GM18861 (cell line): ENCODE measurements around the gene ZBTB5.
A peak's percentile ranks its signal among the peaks of the same experiment; 100 is the strongest.
"Not testable (repeated sequence)": the region's sequence is repeated elsewhere in the genome, so short reads cannot be mapped to it uniquely, and the experiment has no call there.

ENCODE experiments used
- ATAC-seq: cut with Tn5 transposase; IDR thresholded peaks from one replicate; pipeline ENCODE4 v1.9.1; 2021; ENCODE audit not compliant: unreplicated experiment

The ZBTB5 gene, protein sequence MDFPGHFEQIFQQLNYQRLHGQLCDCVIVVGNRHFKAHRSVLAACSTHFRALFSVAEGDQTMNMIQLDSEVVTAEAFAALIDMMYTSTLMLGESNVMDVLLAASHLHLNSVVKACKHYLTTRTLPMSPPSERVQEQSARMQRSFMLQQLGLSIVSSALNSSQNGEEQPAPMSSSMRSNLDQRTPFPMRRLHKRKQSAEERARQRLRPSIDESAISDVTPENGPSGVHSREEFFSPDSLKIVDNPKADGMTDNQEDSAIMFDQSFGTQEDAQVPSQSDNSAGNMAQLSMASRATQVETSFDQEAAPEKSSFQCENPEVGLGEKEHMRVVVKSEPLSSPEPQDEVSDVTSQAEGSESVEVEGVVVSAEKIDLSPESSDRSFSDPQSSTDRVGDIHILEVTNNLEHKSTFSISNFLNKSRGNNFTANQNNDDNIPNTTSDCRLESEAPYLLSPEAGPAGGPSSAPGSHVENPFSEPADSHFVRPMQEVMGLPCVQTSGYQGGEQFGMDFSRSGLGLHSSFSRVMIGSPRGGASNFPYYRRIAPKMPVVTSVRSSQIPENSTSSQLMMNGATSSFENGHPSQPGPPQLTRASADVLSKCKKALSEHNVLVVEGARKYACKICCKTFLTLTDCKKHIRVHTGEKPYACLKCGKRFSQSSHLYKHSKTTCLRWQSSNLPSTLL

DNA sequence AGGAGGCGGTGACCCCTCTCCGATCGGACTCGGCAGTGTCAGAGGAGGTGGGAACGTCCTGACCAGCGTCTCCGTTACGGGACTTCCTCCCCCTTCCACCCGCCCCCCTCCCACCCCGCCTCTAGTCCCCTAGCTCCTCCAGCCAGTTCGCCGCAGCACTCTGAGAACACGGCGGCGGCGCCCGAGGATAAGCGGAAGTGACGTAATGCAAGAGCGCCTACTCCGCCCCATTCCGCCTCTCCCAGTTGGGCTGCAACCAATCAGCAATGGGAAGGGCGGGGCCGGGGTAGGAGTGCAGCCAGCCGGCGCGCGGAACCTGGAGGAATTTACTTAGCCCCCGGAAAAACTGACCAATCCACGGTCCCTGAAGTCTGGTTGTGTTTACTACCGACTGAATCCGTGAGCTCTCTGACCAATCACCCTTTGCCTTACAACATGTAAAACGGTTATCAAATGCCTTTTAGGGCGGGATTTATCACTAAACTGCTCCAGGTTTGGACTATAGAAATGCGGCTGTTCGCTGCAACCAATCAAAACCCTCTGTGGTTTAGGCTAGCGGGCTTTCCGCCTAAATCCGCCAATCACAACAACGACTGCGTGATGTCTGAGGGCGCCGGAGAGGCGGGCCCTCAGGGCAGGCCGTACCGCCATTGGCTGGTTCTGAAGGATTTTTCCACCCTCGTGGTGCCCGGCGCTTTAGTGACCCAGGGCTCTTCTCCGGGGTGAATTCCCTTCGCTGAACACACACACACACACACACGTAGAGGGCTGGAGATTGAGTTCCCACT is at the start of gene ZBTB5:
ZBTB5 (minus strand) TSS at position 202 of the 788 bp plus-strand sequence. CDS start 22,899 bp downstream, outside the sequence.
- peak; percentile 77 for ATAC-seq

DNA sequence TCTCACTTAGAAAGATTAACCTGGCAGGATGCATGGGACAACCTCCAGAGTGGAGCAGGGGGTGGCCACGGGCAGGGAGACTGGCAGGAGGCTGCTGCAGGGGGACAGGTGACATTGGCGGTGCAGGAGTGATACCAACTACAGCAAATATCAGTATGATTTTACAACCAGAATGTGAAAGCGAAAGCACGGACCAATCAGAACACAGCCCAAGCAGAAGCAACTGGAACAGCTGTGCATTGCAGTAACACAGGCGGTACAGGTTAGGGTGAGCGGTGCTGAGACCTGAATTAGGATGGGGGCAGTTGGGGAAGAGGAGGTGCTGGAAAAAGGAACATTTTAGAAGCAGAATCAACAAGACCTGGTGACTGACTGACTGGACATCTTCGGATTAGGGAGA is 49.7 kb upstream of the ZBTB5 start:
- ATAC-seq: no peak

DNA sequence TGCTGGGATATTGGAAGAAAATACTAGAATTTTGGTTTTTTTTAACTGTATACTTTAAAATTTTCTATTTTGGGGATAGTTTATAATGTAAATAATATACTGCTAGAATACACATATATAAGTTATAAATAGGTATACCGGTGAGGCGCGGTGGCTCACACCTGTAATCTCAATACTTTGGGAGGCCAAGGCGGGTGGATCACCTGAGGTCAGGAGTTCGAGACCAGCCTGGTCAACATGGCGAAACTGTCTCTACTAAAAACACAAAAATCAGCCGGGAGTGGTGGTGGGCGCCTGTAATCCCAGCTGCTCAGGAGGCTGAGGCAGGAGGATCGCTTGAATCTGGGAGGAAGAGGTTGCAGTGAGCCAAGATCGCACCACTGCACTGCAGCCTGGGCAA is 49.2 kb upstream of the ZBTB5 start:
- not testable (repeated sequence) for ATAC-seq

DNA sequence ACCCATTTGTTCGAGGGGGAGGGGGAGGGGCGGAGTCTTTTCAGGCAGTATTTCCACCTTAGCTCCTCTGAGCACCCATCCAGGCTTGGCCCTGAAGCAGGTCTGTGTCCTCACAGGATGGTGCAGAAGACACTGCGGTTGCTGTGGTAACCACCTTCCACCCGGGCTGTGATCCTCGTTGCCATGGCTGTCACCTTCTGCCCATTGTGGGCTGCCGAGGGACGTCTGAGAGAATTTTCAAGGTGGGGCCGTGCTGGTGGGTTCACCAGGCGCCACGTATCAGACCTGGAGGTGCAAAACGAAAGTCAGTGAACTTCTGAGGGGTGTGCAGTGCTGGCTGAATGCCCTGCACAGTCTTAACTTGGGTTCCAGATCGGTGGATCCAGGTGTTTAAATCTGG is 47.2 kb upstream of the ZBTB5 start:
- ATAC-seq: no peak

DNA sequence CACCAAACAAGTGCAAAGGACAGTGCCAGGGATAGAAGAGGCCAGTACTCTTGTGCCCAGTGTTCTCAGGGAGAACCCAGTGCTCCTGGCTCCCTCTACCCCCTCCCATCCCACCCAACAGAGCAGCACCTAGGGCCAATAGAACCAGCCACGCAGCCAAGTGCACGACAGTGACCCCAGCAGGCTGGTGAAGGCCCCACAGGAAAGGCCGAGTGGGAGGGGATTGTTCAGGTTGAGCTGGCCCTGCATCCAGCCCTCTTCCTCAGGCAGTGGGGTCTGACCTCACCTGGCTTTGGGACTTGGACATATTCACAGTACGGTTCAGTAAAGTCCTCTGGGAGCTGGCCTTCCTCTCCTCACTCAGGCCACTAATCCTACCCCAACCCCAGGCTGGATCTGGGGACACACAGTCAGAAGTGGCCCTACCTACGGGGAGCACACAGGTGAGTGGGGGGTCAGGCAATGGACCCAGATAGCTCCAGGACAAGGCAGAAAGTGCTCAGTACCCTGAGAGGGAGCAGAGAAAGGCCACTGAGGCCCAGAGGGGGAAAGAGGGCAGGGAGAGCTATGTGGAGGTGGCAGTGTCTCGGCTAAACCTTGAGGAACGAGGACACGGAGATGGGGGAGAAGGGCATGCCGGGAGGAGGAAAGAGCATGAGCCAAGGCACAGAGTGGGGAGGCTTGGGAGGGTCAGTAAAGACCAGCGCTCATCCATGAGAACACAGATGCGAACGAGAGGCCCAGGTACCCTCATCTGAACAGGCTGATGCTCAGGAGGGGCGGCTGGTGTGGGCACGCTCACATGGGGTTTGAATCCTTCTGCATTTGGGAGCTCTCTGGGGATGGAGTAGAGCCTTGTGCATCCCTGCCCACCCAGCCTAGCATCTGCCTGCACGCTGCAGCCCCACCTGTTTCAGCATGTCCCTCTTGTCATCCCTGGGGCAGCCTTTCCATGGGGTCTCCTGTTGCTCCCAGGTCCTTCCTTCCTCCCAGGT is 46.1 kb upstream of the ZBTB5 start:
- ATAC-seq: no peak

DNA sequence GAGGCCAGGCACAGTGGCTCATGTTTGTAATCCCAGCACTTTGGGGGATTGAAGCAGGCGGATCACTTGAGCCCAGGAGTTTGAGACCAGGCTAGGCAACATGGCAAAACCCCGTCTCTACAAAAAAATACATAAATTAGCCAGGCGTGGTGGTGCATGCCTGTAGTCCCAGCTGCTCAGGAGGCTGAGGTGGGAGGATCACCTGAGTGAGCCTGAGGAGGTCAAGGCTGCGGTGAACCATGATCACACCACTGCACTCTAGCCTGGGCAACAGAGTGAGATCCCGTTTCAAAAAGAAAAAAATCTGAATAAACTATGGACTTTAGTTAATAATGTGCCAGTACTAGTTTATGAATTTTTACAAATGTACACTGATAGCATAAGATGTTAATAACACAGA is 44.8 kb upstream of the ZBTB5 start:
- not testable (repeated sequence) for ATAC-seq

DNA sequence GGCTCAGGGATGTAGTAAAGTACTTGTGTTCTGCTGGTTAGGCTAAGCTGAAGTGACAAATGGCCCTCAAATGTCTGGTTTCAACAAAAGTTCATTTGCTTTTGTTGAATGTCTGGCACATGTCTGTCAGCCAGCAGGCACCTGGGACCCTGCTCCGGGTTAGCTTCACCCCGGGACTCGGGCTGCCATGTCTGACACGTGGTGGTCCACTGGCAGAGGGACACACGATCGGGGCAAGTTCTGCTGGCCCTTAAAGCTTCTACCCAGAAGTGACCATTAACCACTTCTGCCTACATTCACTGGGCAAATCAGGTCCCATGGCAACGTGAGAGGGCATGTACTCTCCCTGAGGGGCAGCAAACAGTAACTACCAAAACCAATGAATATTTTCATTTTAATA is 44.3 kb upstream of the ZBTB5 start:
- ATAC-seq: no peak

DNA sequence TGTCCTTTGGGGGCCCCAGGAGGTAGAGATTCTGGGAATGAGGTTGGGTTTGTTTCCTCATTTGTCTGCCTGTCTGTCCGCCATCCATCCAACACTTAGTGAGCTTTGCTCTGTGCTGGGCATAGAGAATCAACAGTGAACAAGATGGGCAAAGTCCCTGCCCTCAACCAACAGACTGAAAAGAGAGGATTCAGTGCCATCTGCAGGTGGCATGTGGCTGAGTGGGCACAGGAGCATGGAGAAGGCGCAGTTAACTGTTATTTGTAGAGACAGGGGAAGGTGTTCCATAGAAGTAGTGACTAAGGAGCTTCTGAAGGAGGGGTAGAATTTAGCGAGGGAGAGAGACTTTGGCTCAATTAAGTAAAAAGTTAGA is 43.6 kb upstream of the ZBTB5 start:
- no peak for ATAC-seq

DNA sequence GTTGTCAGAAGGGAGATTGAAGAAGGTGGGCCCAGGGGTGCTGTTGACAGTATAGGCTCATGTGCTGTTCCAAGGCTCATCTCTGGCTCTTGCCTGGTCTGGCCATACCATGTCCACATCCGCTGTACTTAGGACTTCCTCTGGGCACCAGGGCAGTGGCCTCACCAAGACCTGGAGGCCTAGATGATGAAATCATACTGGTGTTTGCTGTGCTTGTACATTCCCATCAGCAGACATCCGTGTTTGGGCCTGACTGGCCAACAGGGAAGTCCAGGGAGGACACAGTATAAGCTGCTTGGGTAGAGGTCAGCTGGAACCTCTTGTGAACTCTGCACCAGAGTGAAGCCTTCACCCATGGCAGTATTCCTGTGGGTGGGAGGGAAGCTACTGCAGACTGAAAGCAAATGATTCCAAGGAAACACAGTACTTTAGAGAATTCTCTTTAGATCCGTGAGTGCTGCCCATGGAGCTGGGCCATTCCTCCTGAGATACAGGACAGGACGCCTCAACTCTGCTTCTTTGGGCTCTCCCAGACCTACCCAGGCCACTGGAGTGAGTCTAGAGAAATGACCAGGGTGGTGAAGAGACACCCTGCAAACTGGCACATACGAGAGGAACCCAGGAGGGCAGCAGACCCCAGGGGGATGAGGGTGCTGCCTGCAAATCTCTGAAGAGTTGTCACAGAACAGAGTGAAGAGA is 43.0 kb upstream of the ZBTB5 start:
- ATAC-seq: no peak

DNA sequence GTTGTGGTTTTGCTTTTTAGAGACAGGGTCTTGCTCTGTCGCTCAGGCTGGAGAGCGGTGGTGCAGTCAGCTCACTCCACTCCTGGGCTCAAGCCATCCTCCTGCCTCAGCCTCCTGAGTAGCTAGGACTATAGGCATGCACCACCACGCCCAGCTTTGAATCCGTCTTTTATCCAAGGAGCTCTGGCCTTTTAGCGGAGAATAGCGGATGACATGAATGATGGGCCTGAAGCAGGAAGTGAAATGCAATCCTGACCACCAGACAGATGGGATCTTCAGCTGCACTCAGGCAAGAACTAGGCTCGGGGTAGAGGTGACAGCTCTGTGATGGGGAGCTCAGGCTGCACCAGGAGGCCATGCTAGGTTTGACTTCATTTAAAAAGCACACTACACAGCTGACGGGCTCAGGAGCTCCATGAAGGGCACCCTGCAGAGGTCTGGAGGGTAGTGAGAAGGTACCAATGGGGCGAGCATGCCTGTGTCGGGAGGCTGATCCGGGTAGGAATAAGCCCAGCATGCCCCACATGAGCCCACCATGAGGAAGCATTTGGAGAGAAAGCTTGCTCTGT is 42.4 kb upstream of the ZBTB5 start:
- ATAC-seq: no peak

DNA sequence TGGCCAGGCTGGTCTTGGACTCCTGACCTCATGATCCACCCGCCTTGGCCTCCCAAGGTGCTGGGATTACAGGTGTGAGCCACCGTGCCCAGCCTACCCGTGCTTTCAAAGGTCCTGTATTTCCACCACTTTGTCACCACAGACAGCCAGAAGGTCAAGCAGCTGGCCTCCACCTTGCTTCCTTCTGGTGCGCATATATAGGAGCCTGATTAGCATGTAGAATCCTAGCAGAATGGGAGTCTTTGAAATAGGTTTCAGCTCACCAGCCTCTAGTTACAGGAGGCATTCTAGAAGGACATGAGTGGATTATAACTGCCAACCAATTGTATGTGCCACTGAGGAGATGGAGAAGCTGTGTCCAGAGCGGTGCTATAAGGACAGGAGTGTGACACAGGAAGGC is 39.4 kb upstream of the ZBTB5 start:
- ATAC-seq: no peak

DNA sequence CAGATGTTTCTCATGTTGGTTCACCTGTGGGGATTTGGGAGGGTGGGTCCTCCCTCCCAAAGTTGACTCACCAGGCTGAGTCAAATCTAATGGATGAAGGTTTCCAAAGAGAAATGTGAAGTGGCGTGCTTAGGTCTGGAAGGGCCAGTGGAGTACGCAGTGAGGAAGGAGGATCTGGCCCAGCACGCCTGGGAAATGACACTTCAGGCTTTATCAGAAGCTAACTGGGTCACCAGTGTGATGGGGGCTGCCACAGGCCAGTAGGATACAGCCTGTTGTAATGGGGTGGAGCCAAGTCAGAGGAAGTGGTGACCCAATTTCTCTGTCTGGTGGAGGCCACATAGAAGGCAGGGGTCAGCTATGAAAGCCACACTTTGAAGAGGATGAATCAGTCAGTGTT is 38.5 kb upstream of the ZBTB5 start:
- ATAC-seq: no peak

DNA sequence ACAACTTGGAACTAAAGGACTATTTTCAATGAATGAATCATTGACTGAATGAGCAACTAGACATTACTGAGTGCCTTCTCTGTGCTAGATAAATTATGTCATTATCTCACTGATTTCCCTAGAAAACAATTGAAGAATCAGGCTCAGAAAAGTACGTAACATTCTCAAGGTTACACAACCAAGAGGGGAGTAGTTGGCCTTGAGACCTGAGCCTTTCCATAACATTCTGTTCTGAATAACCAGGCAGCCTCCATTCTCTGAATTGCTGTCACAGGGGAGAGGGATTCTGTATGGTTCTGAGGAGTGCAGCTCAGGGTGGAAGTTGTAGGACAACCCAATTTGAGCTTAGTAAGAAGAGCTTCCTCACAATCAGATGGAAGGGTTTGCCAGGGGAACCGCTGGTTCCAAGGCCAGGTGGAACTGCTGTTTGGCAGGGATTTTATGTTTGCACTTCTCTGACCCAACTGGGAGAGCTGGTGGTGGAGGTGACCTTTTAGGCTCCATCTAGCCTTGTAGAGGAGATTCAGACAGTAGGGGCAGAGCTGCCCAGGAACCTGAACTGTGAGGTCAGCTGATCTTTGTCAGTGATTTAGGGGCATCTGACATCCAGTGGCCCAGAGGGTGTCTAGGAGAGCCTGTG is 36.8 kb upstream of the ZBTB5 start:
- no peak for ATAC-seq

DNA sequence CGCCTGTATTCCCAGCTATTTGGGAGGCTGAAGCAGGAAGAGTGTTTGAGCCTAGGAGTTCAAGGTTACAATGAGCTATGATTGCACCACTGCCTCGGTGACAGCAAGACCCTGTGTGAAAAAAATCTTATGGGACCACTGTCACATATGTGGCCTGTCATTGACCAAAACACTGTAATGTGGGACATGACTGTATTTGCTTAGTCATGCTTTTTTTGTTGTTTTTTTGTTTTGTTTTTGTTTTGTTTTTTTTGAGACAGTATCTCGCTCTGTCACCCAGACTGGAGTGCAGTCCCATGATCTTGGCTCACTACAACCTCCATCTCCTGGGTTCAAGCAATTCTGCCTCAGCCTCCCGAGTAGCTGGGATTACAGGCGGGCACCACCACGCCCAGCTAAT is 34.0 kb upstream of the ZBTB5 start:
- ATAC-seq: no peak

DNA sequence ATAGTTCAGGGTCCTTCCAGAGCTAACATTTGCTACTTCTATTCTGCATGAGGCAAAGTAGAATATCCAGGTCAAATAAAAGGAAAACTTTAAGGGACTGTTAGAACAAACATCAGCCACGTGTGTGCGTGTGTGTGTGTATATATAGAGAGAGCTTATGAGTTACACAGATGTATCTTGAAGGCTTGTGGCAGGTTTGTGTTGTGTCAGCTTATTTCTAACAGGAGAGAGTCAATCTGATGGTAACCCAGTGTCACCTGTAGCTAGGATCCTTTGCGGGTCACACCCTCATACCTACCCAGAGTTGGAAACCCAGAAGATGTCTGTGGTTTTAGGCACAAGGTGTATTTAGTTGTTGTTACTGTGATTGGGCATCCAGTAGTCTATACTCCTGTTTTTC is 33.2 kb upstream of the ZBTB5 start:
- ATAC-seq: no peak

DNA sequence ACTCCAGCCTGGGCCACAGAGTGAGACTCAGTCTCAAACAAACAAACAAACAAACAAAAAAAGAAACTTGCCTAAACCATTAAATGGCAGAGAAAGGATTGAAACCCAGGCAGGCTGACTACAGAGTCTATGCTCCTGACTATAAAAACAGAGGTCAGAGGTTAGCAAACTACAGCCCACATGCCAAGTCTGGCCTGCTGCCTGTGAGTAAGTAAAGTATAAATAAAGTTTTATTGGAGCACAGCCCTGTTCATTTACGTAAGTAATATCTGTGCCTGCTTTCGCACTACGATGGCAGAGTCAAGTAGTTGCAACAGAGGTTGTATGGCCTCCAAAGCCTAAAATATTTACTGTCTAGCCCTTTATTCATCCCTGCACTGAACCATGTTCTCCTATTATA is 32.1 kb upstream of the ZBTB5 start:
- no peak for ATAC-seq

DNA sequence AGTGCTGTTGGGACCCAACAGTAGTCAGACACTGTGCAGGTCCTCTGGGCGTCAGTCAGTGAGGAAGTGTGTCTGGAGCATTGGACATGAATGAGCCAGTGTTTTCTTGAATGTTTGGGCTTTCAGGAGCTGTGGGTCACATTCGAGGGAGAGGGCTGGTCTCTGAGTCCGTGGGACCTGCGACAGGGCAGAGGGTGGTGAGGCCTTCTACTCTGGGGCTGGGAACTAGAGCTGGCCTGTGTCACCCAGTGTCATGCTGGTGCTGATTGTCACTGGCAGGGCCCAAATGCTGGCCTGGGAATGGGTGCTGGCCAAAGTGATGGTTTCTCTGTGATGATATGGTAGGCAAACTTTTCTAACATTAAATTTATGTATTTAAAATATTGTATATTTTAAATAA is 30.8 kb upstream of the ZBTB5 start:
- ATAC-seq: no peak

DNA sequence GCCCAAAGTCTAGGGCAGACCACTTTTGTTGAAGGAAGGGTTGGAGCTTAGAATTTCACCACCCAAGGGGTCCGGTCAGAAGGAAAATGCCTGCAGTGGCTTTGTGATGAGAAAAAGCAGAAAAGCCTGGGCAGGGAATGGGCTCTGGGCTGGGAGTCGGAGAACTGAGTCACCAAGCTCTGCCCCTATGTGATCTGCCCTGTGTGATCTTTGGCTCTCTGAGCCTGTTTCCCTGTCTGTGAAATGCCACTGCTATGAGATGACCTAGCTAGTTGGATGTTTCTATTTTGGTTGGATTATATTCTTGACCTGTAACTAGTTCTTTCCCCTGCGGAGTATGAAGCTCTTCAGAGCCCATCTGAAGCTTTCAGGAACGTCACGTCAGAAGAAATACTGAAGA is 30.3 kb upstream of the ZBTB5 start:
- no peak for ATAC-seq

DNA sequence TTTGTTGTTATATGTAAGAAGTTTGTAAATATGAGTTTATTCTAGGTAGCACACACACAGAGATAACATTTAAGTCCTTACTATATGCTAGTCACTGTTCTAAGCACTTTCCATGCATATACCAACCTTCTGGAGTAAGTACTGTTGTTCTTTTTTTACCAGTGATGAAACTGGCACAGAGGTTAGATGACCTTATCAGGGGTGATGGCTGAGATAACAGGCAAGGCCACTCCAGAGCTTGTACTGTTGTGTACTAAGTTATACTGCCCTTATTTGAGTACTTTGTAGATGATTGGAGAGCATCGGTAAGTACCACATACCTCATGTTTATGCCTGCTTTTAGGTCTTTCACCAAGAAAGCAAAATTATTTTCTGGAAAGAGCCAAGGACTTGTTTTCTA is 26.7 kb upstream of the ZBTB5 start:
- no peak for ATAC-seq
